GM12878 (cell line): Measurements from ENCODE around the gene LHFPL3. TPM values are rescaled to one million over a fixed set of nuclear protein-coding genes. Genes with fewer than 3 reads are reported as not detected.

Source experiments
- ATAC-seq: fragments of 200-7000 bp; cut with Tn5 transposase; 3 replicates; pipeline ENCODE4 v1.9.1; 2020; ENCODE audit warnings: mild to moderate bottlenecking, moderate library complexity
- BruUV-seq: library from RNA; stranded (reverse); fragments of 400-500 nt; replicated peaks from 2 replicates; lab custom pipeline; 2021; lab: Mats Ljungman, UMichigan
- CTCF ChIA-PET: fragments of 300-600 bp; sonication (Branson Sonifier 250); formaldehyde crosslinking; extraction: SDS; loops from one replicate; lab custom pipeline; 2021; ENCODE audit warnings: inconsistent platforms; lab: Yijun Ruan, JAX
- POLR2A ChIA-PET: fragments of 350-600 bp; formaldehyde crosslinking; extraction: SDS; loops from one replicate; lab custom pipeline; 2021; ENCODE audit warnings: inconsistent platforms; lab: Charles Lee
- RAD21 ChIA-PET: fragments of 300-600 bp; sonication (Branson Sonifier 250); formaldehyde crosslinking; loops from one replicate; lab custom pipeline; 2023; ENCODE audit warnings: antibody characterized with exemption; ENCODE audit not compliant: unreplicated experiment; lab: Charles Lee
- SMC1A ChIA-PET: fragments of 300-600 bp; sonication (Branson Sonifier 250); formaldehyde crosslinking; loops from one replicate; lab custom pipeline; 2023; ENCODE audit not compliant: unreplicated experiment, uncharacterized antibody; lab: Charles Lee
- DNase-seq: peaks from one replicate; pipeline ENCODE4 v3.0.0-alpha.2; 2011; ENCODE audit warnings: low read depth, low spot score
- FAIRE-seq: peaks from 3 replicates; lab custom pipeline; 2011; peaks lifted over from hg19 to GRCh38; lab: Jason Lieb, UNC
- H2AFZ ChIP-seq: 2 replicates; pipeline ENCODE4 v1.6.0; 2011; ENCODE audit warnings: low read depth, low read length, control low read depth; ENCODE audit not compliant: control insufficient read depth
- H3K27ac ChIP-seq: 2 replicates; pipeline ENCODE4 v1.5.1; 2011; ENCODE audit warnings: control low read depth; ENCODE audit not compliant: control insufficient read depth, insufficient read depth
- H3K27me3 ChIP-seq, 2 experiments: replicated peaks in 1 of 2; 2 replicates each; pipeline versions ENCODE4 v1.6.0 to v1.6.1; 2011; ENCODE audit warnings: low read length in 1 of 2; ENCODE audit not compliant: control insufficient read depth in 2 of 2, insufficient read depth in 2 of 2
- H3K36me3 ChIP-seq, 2 experiments: 2 replicates each; pipeline ENCODE4 v1.5.1; 2011; ENCODE audit warnings: low read length in 1 of 2; ENCODE audit not compliant: control insufficient read depth in 2 of 2, insufficient read depth in 2 of 2
- H3K4me1 ChIP-seq: 2 replicates; pipeline ENCODE4 v1.6.1; 2011; ENCODE audit warnings: mild to moderate bottlenecking, low read length, moderate library complexity, mixed read lengths; ENCODE audit not compliant: control insufficient read depth, insufficient read depth
- H3K4me2 ChIP-seq: 2 replicates; pipeline ENCODE4 v1.6.0; 2011; ENCODE audit warnings: control low read depth; ENCODE audit not compliant: control insufficient read depth, insufficient read depth
- H3K4me3 ChIP-seq: fragments of 200-600 bp; sonication (generic); 2 replicates; pipeline ENCODE4 v1.5.1; 2016
- H3K79me2 ChIP-seq: 2 replicates; pipeline ENCODE4 v1.6.0; 2011; ENCODE audit warnings: low read length; ENCODE audit not compliant: control insufficient read depth, insufficient read depth
- H3K9ac ChIP-seq: 2 replicates; pipeline ENCODE4 v1.8.0; 2011; ENCODE audit warnings: low read length, control low read depth, mixed read lengths; ENCODE audit not compliant: control insufficient read depth, insufficient read depth
- H3K9me3 ChIP-seq: replicated peaks from 3 replicates; pipeline ENCODE4 v1.5.1; 2011; ENCODE audit warnings: mild to moderate bottlenecking, low read length; ENCODE audit not compliant: control insufficient read depth, insufficient read depth
- H4K20me1 ChIP-seq: 2 replicates; pipeline ENCODE4 v1.6.0; 2011; ENCODE audit not compliant: control insufficient read depth, insufficient read depth
- BHLHE40 ChIP-seq, 2 experiments: fragments of 450-650 bp in 1 of 2; IDR thresholded peaks; 2 replicates each; pipeline ENCODE4 v1.6.1; 2011 to 2017; ENCODE audit warnings: low read depth in 2 of 2, borderline replicate concordance in 1 of 2, improper control_type of control experiment in 1 of 2, low read length in 1 of 2, mild to moderate bottlenecking in 1 of 2
- CREB1 ChIP-seq: IDR thresholded peaks from 2 replicates; pipeline ENCODE4 v1.6.1; 2012; ENCODE audit warnings: low read depth, mild to moderate bottlenecking, inconsistent platforms
- CTCF ChIP-seq, 3 experiments: IDR thresholded peaks in 2 of 3; conservative IDR thresholded peaks in 1 of 3; 2 replicates each; pipeline ENCODE4 v1.5.1; 2011; ENCODE audit warnings: low read depth in 3 of 3, low read length in 3 of 3, mild to moderate bottlenecking in 3 of 3, control low read depth in 2 of 3, moderate library complexity in 2 of 3, inconsistent platforms in 1 of 3, mixed read lengths in 1 of 3; ENCODE audit not compliant: control insufficient read depth in 2 of 3, insufficient read depth in 1 of 3; ENCODE audit errors: extremely low read depth in 1 of 3
- GABPA ChIP-seq: IDR thresholded peaks from 2 replicates; pipeline ENCODE4 v1.6.1; 2014; ENCODE audit warnings: antibody characterized with exemption, low read depth, mild to moderate bottlenecking, inconsistent platforms
- MYC ChIP-seq: IDR thresholded peaks from 2 replicates; pipeline ENCODE4 v1.6.1; 2011; ENCODE audit warnings: mild to moderate bottlenecking, low read length, moderate library complexity, inconsistent platforms; ENCODE audit not compliant: insufficient read depth, insufficient replicate concordance, insufficient read length, severe bottlenecking
- NBN ChIP-seq: fragments of 450-650 bp; IDR thresholded peaks from 2 replicates; pipeline ENCODE4 v1.6.1; 2016
- NFXL1 ChIP-seq: fragments of 450-650 bp; IDR thresholded peaks from 2 replicates; pipeline ENCODE4 v1.6.1; 2017; ENCODE audit warnings: antibody characterized with exemption, mild to moderate bottlenecking, borderline replicate concordance
- PKNOX1 ChIP-seq: fragments of 450-650 bp; IDR thresholded peaks from 2 replicates; pipeline ENCODE4 v1.6.1; 2016; ENCODE audit warnings: mild to moderate bottlenecking
- SMAD1 ChIP-seq: fragments of 450-650 bp; IDR thresholded peaks from 2 replicates; pipeline ENCODE4 v1.6.1; 2018; ENCODE audit warnings: mild to moderate bottlenecking, low read depth; ENCODE audit not compliant: partially characterized antibody
- SMARCA5 ChIP-seq: fragments of 450-650 bp; IDR thresholded peaks from 2 replicates; pipeline ENCODE4 v1.6.1; 2017; ENCODE audit warnings: mild to moderate bottlenecking
- SPI1 ChIP-seq: IDR thresholded peaks from 2 replicates; pipeline ENCODE4 v1.6.1; 2011; ENCODE audit warnings: low read depth, mild to moderate bottlenecking, low read length, moderate library complexity, borderline replicate concordance; ENCODE audit not compliant: insufficient read depth
- STAT1 ChIP-seq: fragments of 450-650 bp; conservative IDR thresholded peaks from 2 replicates; pipeline ENCODE4 v1.6.1; 2014; ENCODE audit warnings: antibody characterized with exemption, mild to moderate bottlenecking
- ZBED1 ChIP-seq: IDR thresholded peaks from 2 replicates; pipeline ENCODE4 v1.6.1; 2016; ENCODE audit warnings: borderline replicate concordance
- WGBS: methylation state at CpG from one replicate; pipeline ENCODE4 v1.1.6; 2016; ENCODE audit warnings: low lambda C conversion rate; ENCODE audit not compliant: insufficient replicate concordance, insufficient coverage; ENCODE audit errors: missing lambda C conversion rate; 5-methylcytosine and 5-hydroxymethylcytosine counted together
- in situ Hi-C: fragments of 300-500 bp; cut with MboI; formaldehyde crosslinking; loops from 9 replicates; pipeline ENCODE4 v1.14.3; 2018; ENCODE audit warnings: mixed read lengths
- intact Hi-C: fragments of 100-400 bp; cut with micrococcal nuclease; formaldehyde crosslinking; loops from one replicate; pipeline ENCODE4 v1.14.2; 2022; ENCODE audit not compliant: unreplicated experiment
- polyA plus RNA-seq, 11 experiments: library from polyadenylated mRNA; depleted of rRNA in 4 of 11; unstranded in 6 of 11; stranded (reverse) in 5 of 11; fragments of >200 nt; fragmentation: Nextera tagmentation in 4 of 11; fragmentation: Illumina TruSeq in 1 of 11; extraction: Ambion mirVana in 4 of 11; extraction: Trizol in 1 of 11; gene quantifications; 1 replicate in 1 of 11; 2 replicates in 10 of 11; pipeline versions ENCODE4 v1.2.1 to v1.2.3, GENCODE V29; 2011 to 2016; ENCODE audit warnings: inconsistent platforms in 2 of 11, missing spikeins in 2 of 11, low read depth in 1 of 11
- total RNA-seq, 4 experiments: library from RNA; depleted of rRNA in 3 of 4; stranded (reverse); fragments of >200 nt in 3 of 4; fragmentation: Illumina TruSeq in 1 of 4; extraction: Trizol in 1 of 4; gene quantifications; 2 replicates each; pipeline versions ENCODE4 v1.2.1 to v1.2.3, GENCODE V29; 2013 to 2021

The LHFPL3 gene
- total and polyA plus RNA-seq, 10 of the 15 experiments (the other 5 are each of a cell fraction or from before 2014, with no cell fraction given): 0.09 TPM; not detected in 9

GRCh38 chr7:104677587-104677986 is 349.2 kb downstream of the LHFPL3 start:
- TF ChIP-seq SPI1: no peak
- H3K9ac ChIP-seq: no peak overlapping the region
- no peaks in the 10 kb centered on the region for H3K9me3 ChIP-seq
- no peak for DNase-seq
- H3K4me2 ChIP-seq: no peak overlapping the region
- 38% methylated on average over 5 of the region's 5 CpGs for WGBS
- ChIA-PET RAD21 (no interaction called here), CTCF (interaction anchor here (0.6 kb wide), 1 partner anchor 10 kb away, joined by 3 read pairs; no protein-coding TSS in a partner anchor), POLR2A (no interaction called here), SMC1A (no interaction called here)
- no peaks in the 10 kb centered on the region; a peak in 3 of 4 replicates for H3K27me3 ChIP-seq
- in situ Hi-C loops (no loop called here), intact Hi-C loops (no loop called here)
- FAIRE-seq: no peak
- no peak overlapping the region for H2AFZ ChIP-seq
- no TSS peak for BruUV-seq
- H3K4me1 ChIP-seq: no peaks in the 10 kb centered on the region
- no peaks in the 10 kb centered on the region for H3K36me3 ChIP-seq
- H4K20me1 ChIP-seq: no peaks in the 10 kb centered on the region
- no peaks in the 10 kb centered on the region for H3K79me2 ChIP-seq
- ATAC-seq: no peak
- H3K4me3 ChIP-seq: no peak overlapping the region
- H3K27ac ChIP-seq: no peak overlapping the region

GRCh38 chr7:104679085-104679484 is 350.7 kb downstream of the LHFPL3 start:
- H3K79me2 ChIP-seq: no peaks in the 10 kb centered on the region
- intact Hi-C loops (no loop called here), in situ Hi-C loops (no loop called here)
- H3K9ac ChIP-seq: no peak overlapping the region
- no peak for FAIRE-seq
- DNase-seq: no peak
- ChIA-PET RAD21 (no interaction called here), POLR2A (interaction anchor here (0.6 kb wide), 1 partner anchor 1284 kb away, joined by 4 read pairs; no protein-coding TSS in a partner anchor), SMC1A (interaction anchor here (0.6 kb wide), 1 partner anchor 482 kb away, joined by 3 read pairs; no protein-coding TSS in a partner anchor), CTCF (interaction anchor here (1.2 kb wide), 1 partner anchor 109 kb away, joined by 3 read pairs; no protein-coding TSS in a partner anchor)
- H4K20me1 ChIP-seq: no peaks in the 10 kb centered on the region
- H3K4me3 ChIP-seq: no peak overlapping the region
- no peaks in the 10 kb centered on the region for H3K36me3 ChIP-seq
- no peaks in the 10 kb centered on the region for H3K4me1 ChIP-seq
- H2AFZ ChIP-seq: no peak overlapping the region
- H3K27me3 ChIP-seq: no peaks in the 10 kb centered on the region; a peak in 2 of 4 replicates
- 0% methylated on average over 1 of the region's 1 CpG for WGBS
- ATAC-seq: no peak
- no TSS peak for BruUV-seq
- no peak overlapping the region for H3K27ac ChIP-seq
- H3K4me2 ChIP-seq: no peak overlapping the region
- no peaks in the 10 kb centered on the region for H3K9me3 ChIP-seq
- TF ChIP-seq MYC (no peak), CREB1 (no peak), BHLHE40 (IDR thresholded peaks at IDR 0.05; ENCODE audit: borderline replicate concordance in 1 of 2, low read depth in 2 of 2, low read length in 1 of 2) (no peak), NFXL1 (no peak), CTCF (IDR thresholded peaks at IDR 0.05 in 2 of 3, conservative IDR thresholded peaks at IDR 0.05 in 1 of 3; ENCODE audit: control insufficient read depth in 2 of 3, extremely low read depth in 1 of 3, insufficient read depth in 1 of 3, low read depth in 3 of 3, low read length in 3 of 3) (no peak), SMARCA5 (no peak), NBN (no peak), SMAD1 (no peak), ZBED1 (no peak), STAT1 (no peak), PKNOX1 (no peak), GABPA (no peak)
